HepG2 (cell line): ENCODE measurements around the gene AJUBA. TPM values are rescaled to one million over a fixed set of nuclear protein-coding genes. Genes with fewer than 3 reads are reported as not detected.

Experiments
- GATAD1 ChIP-seq: IDR thresholded peaks from 2 replicates; pipeline ENCODE4 v1.6.1; 2016; ENCODE audit warnings: missing genetic modification reagents, missing compliant biosample characterization
- IKZF4 ChIP-seq: sonication (generic); formaldehyde crosslinking; IDR thresholded peaks from 2 replicates; pipeline ENCODE4 v1.5.1; 2020; ENCODE audit warnings: borderline replicate concordance, mild to moderate bottlenecking, low read depth, missing genetic modification reagents; ENCODE audit errors: not compliant biosample characterization
- IRF2 ChIP-seq: IDR thresholded peaks from 2 replicates; pipeline ENCODE4 v1.6.1; 2018; ENCODE audit warnings: missing genetic modification reagents, missing compliant biosample characterization
- KLF16 ChIP-seq, 2 experiments: sonication (generic) in 1 of 2; formaldehyde crosslinking in 1 of 2; IDR thresholded peaks; 2 replicates each; pipeline versions ENCODE4 v1.6.1 to v1.8.0; 2016 to 2023; ENCODE audit warnings: missing genetic modification reagents in 2 of 2, missing compliant biosample characterization in 1 of 2
- NFIC ChIP-seq: IDR thresholded peaks from 2 replicates; pipeline ENCODE4 v1.6.1; 2012; ENCODE audit warnings: mild to moderate bottlenecking, low read length, inconsistent platforms
- SP4 ChIP-seq: sonication (generic); formaldehyde crosslinking; IDR thresholded peaks from 2 replicates; pipeline ENCODE4 v1.8.1; 2023; ENCODE audit warnings: mild to moderate bottlenecking, missing genetic modification reagents
- TARDBP ChIP-seq: sonication (generic); formaldehyde crosslinking; IDR thresholded peaks from 2 replicates; pipeline ENCODE4 v1.8.0; 2022; ENCODE audit warnings: mild to moderate bottlenecking, missing genetic modification reagents
- U2AF2 ChIP-seq: fragments of 200-400 bp; formaldehyde crosslinking; IDR thresholded peaks from 2 replicates; pipeline ENCODE4 v1.6.1; 2017; ENCODE audit warnings: low read depth, mild to moderate bottlenecking, low read length
- ZNF407 ChIP-seq: sonication (generic); formaldehyde crosslinking; IDR thresholded peaks from one replicate; pipeline ENCODE4 v1.5.1; 2020; ENCODE audit warnings: mild to moderate bottlenecking, missing genetic modification reagents; ENCODE audit errors: not compliant biosample characterization
- ZNF441 ChIP-seq: sonication (generic); formaldehyde crosslinking; IDR thresholded peaks from 2 replicates; pipeline ENCODE4 v1.7.0; 2021; ENCODE audit warnings: missing genetic modification reagents, borderline replicate concordance
- polyA plus RNA-seq, 8 experiments: library from polyadenylated mRNA; depleted of rRNA in 3 of 8; stranded (reverse) in 7 of 8; unstranded in 1 of 8; fragments of >200 nt; fragmentation: Illumina TruSeq in 4 of 8; extraction: Trizol in 4 of 8; gene quantifications; 2 replicates each; pipeline versions ENCODE4 v1.2.1 to v1.2.3, GENCODE V29; 2011 to 2016; ENCODE audit warnings: low read depth in 4 of 8, missing spikeins in 1 of 8, mixed read lengths in 1 of 8; ENCODE audit not compliant: insufficient read depth in 1 of 8
- total RNA-seq, 5 experiments: library from RNA; depleted of rRNA; stranded (reverse); fragments of >200 nt; fragmentation: Illumina TruSeq; extraction: Trizol; gene quantifications; 2 replicates each; pipeline ENCODE4 v1.2.3, GENCODE V29; 2016; ENCODE audit warnings: low read depth in 1 of 5
- TF ChIP-seq, protein P1 (sequence below): IDR thresholded peaks from 2 replicates; pipeline ENCODE4 v1.6.1; 2016; ENCODE audit warnings: low read depth, control low read depth
- TF ChIP-seq, protein P2 (sequence below): sonication (generic); formaldehyde crosslinking; IDR thresholded peaks from 2 replicates; pipeline ENCODE4 v1.5.0; 2020; ENCODE audit warnings: missing genetic modification reagents

AJUBA gene
- total and polyA plus RNA-seq, 2 of the 13 experiments (the other 11 are each of a cell fraction or from before 2014, with no cell fraction given), result 157 to 241 TPM

DNA sequence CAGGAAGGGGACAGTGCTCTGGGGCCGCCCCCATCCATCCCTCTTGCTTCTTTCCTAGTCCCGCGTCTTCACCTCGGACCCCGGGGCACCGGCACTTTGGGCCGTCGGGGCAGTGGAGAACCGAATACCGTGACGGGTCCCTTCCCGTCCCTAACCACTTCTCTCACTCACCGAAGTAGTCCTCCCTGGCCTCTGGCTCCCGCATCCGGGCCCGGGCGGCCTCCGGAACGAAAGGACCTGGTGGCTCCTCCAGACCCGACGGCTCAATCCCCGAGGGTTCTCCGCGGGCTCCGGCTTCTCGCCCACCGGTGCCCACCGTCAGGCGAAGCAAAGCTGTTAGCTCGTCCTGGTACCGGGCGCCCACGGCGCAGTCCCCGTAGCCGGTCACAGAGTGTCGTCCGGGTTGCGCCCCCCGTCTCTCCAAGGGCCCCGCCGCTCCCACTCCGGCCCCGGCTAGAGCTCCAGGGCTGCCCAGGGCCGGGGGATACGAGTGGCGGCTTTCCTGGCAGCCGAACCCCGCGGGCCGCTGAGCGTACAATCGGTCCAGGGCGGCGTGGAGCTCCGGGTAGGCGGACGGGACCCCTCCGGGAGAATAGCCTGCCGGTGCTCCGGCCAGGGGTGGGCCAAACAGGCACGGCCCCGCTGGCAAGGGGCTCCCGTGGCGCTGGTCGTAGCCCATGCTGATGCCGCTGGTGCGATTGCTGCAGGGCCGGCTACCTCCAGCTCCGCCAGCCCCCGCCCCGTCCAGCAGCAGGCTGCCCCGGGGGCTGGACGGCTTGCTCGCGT is 1.1 kb downstream of the AJUBA start (continued):
- peak; percentile 61 for TF ChIP-seq ZNF407 (CRISPR knock-in tag)
- TF ChIP-seq IRF2 (CRISPR knock-in tag), result no peak
- TF ChIP-seq, protein P1, sequence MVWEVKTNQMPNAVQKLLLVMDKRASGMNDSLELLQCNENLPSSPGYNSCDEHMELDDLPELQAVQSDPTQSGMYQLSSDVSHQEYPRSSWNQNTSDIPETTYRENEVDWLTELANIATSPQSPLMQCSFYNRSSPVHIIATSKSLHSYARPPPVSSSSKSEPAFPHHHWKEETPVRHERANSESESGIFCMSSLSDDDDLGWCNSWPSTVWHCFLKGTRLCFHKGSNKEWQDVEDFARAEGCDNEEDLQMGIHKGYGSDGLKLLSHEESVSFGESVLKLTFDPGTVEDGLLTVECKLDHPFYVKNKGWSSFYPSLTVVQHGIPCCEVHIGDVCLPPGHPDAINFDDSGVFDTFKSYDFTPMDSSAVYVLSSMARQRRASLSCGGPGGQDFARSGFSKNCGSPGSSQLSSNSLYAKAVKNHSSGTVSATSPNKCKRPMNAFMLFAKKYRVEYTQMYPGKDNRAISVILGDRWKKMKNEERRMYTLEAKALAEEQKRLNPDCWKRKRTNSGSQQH (CRISPR knock-in tag), result peak; percentile 11
- peak; percentile 81 for TF ChIP-seq IKZF4
- no peak for TF ChIP-seq ZNF441 (CRISPR knock-in tag)
- TF ChIP-seq NFIC, result no peak
- no peak; the same call in 1 of the 2 replicates for TF ChIP-seq GATAD1 (CRISPR knock-in tag)
- TF ChIP-seq SP4 (CRISPR knock-in tag), result no peak
- TF ChIP-seq U2AF2, result no peak
- no peak for TF ChIP-seq TARDBP (CRISPR knock-in tag)
- TF ChIP-seq KLF16 (CRISPR knock-in tag; IDR thresholded peaks at IDR 0.05), result peak in 1 of 2 experiments; percentile 41; a peak in 1 of 4 replicates
- TF ChIP-seq, protein P2, sequence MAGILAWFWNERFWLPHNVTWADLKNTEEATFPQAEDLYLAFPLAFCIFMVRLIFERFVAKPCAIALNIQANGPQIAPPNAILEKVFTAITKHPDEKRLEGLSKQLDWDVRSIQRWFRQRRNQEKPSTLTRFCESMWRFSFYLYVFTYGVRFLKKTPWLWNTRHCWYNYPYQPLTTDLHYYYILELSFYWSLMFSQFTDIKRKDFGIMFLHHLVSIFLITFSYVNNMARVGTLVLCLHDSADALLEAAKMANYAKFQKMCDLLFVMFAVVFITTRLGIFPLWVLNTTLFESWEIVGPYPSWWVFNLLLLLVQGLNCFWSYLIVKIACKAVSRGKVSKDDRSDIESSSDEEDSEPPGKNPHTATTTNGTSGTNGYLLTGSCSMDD (CRISPR knock-in tag), result no peak
